Right cardiac atrium (tissue), 5 donors: ENCODE results near the gene C1S. TPM values are rescaled to one million over a fixed set of nuclear protein-coding genes. Genes with fewer than 3 reads are reported as not detected.

Experiments
- ATAC-seq, 2 donors: fragments of 200-7000 bp; cut with Tn5 transposase; one replicate each; pipeline versions ENCODE4 v1.8.0 to v1.9.1; 2020; ENCODE audit warnings: moderate library complexity in 2 of 2, mild to moderate bottlenecking in 1 of 2
- DNase-seq, 3 donors: peaks; one replicate each; pipeline ENCODE4 v3.0.0-alpha.2; 2020
- H3K27ac ChIP-seq: one replicate; pipeline ENCODE4 v1.5.1; 2013; ENCODE audit warnings: mild to moderate bottlenecking, low read length, control low read depth, moderate library complexity
- H3K27me3 ChIP-seq: one replicate; pipeline ENCODE4 v1.6.1; 2013; ENCODE audit not compliant: control insufficient read depth, insufficient read depth
- H3K4me1 ChIP-seq: one replicate; pipeline ENCODE4 v1.6.1; 2013; ENCODE audit warnings: low read length; ENCODE audit not compliant: control insufficient read depth, insufficient read depth
- H3K4me3 ChIP-seq: one replicate; pipeline ENCODE4 v1.5.1; 2013; ENCODE audit warnings: low read length, control low read depth
- H3K9me3 ChIP-seq: one replicate; pipeline ENCODE4 v1.6.1; 2013; ENCODE audit warnings: low read length; ENCODE audit not compliant: control insufficient read depth
- WGBS: extraction: QIAGEN DNeasy Blood & Tissue Kit; methylation state at CpG from one replicate; pipeline ENCODE4 v1.1.7; 2013; 5-methylcytosine and 5-hydroxymethylcytosine counted together
- intact Hi-C, 4 donors: fragments of 100-400 bp; cut with DNase I; formaldehyde crosslinking; loops; one replicate each; pipeline versions ENCODE4 v1.11.0 to v1.14.0; 2022 to 2023
- polyA plus RNA-seq: library from polyadenylated mRNA; stranded (reverse); fragments of 200-250 nt; gene quantifications from one replicate; pipeline ENCODE4 v1.2.3, GENCODE V29; 2013
- total RNA-seq, 4 donors: library from RNA; stranded (reverse); fragmentation: NEBNext Ultra II Directional; extraction: Animal tissue kit (Norgen Biotek cat#: 25700); gene quantifications; one replicate each; pipeline ENCODE4 v1.2.1, GENCODE V29; 2021
- donor health status: healthy with polysubstance abuse.
- donor health status: DM: no; HTN: yes; CAD: no.
- donor health status: DM: no; HTN: no; CAD: no.
- donor health status: DM: no; HTN: yes; CAD: no; lungs with severe emphysema.
- donor health status: DM: yes; HTN: yes; CAD: no.

C1S gene
- total and polyA plus RNA-seq, 5 donors, result 126 to 288 (median 232) TPM

- 73% methylated on average over 8 of the region's 8 CpGs for WGBS
- no peak for ATAC-seq
- Histone ChIP-seq H3K9me3 (no peaks in the 10 kb centered on the region), H3K27ac (no peak overlapping the region), H3K4me3 (no peak overlapping the region), H3K4me1 (no peaks in the 10 kb centered on the region), H3K27me3 (no peaks in the 10 kb centered on the region)
- DNase-seq, result no peak
- intact Hi-C loops, result no loop called here
These were observed 32.5 kb downstream of the C1S start for GRCh38 chr12:7092986-7093460.

- no peaks in the 10 kb centered on the region for H3K4me1 ChIP-seq
- intact Hi-C loops, result no loop called here
- WGBS, result 66% methylated on average over 5 of the region's 5 CpGs
- H3K27ac ChIP-seq, result no peak overlapping the region
- DNase-seq, result no peak
- H3K4me3 ChIP-seq, result no peak overlapping the region
- no peaks in the 10 kb centered on the region for H3K9me3 ChIP-seq
- no peak for ATAC-seq
- H3K27me3 ChIP-seq, result no peaks in the 10 kb centered on the region
These were observed 33.0 kb downstream of the C1S start for GRCh38 chr12:7093486-7093885.

- DNase-seq (no peak), ATAC-seq (no peak)
- 72% methylated on average over 10 of the region's 10 CpGs for WGBS
- H3K4me1 ChIP-seq, result no peaks in the 10 kb centered on the region
- H3K4me3 ChIP-seq, result no peak overlapping the region
- H3K27ac ChIP-seq, result no peak overlapping the region
- H3K27me3 ChIP-seq, result no peaks in the 10 kb centered on the region
- H3K9me3 ChIP-seq, result no peaks in the 10 kb centered on the region
- intact Hi-C loops, result no loop called here
These were observed 33.4 kb downstream of the C1S start for GRCh38 chr12:7093892-7094291.

- ATAC-seq (no peak), DNase-seq (no peak)
- Histone ChIP-seq H3K27ac (no peak overlapping the region), H3K9me3 (no peaks in the 10 kb centered on the region), H3K4me3 (no peak overlapping the region), H3K4me1 (no peaks in the 10 kb centered on the region), H3K27me3 (no peaks in the 10 kb centered on the region)
- intact Hi-C loops, result no loop called here
- WGBS, result 83% methylated on average over 26 of the region's 26 CpGs
These were observed 35.8 kb downstream of the C1S start for GRCh38 chr12:7096006-7096932.

- intact Hi-C loops, result no loop called here
- no peak overlapping the region for H3K27ac ChIP-seq
- no peaks in the 10 kb centered on the region for H3K9me3 ChIP-seq
- H3K27me3 ChIP-seq, result no peaks in the 10 kb centered on the region
- no peak overlapping the region for H3K4me3 ChIP-seq
- H3K4me1 ChIP-seq, result no peaks in the 10 kb centered on the region
- DNase-seq, result no peak
- no peak for ATAC-seq
- WGBS, result 84% methylated on average over 19 of the region's 19 CpGs
These were observed 36.5 kb downstream of the C1S start for GRCh38 chr12:7096979-7097378.

GRCh38 chr12:7099290-7099996, 38.9 kb downstream of the C1S start:
- DNase-seq (no peak), ATAC-seq (no peak)
- H3K27ac ChIP-seq, result no peak overlapping the region
- H3K9me3 ChIP-seq, result no peaks in the 10 kb centered on the region
- no peaks in the 10 kb centered on the region for H3K4me1 ChIP-seq
- intact Hi-C loops, result no loop called here
- no peaks in the 10 kb centered on the region for H3K27me3 ChIP-seq
- 87% methylated on average over 9 of the region's 9 CpGs for WGBS
- no peak overlapping the region for H3K4me3 ChIP-seq

GRCh38 chr12:7100239-7100638, 39.7 kb downstream of the C1S start:
- intact Hi-C loops, result loop anchor here in 1 of 4 donors (10.0 kb wide), 1 partner anchor 145 kb away; the partner anchor contains the start of gene PTPN6
- ATAC-seq (no peak), DNase-seq (no peak)
- Histone ChIP-seq H3K27ac (no peak overlapping the region), H3K4me3 (no peak overlapping the region), H3K4me1 (no peaks in the 10 kb centered on the region), H3K9me3 (no peaks in the 10 kb centered on the region), H3K27me3 (no peaks in the 10 kb centered on the region)
- 89% methylated on average over 4 of the region's 4 CpGs for WGBS

- ATAC-seq, result no peak
These were observed 40.7 kb downstream of the C1S start for GRCh38 chr12:7101047-7101693.

GRCh38 chr12:7101694-7102131, 41.2 kb downstream of the C1S start:
- Histone ChIP-seq H3K9me3 (no peaks in the 10 kb centered on the region), H3K4me1 (no peaks in the 10 kb centered on the region), H3K27ac (no peak overlapping the region), H3K4me3 (no peak overlapping the region), H3K27me3 (no peaks in the 10 kb centered on the region)
- intact Hi-C loops, result loop anchor here in 1 of 4 donors (10.0 kb wide), 1 partner anchor 147 kb away; the partner anchor contains the start of gene PTPN6
- ATAC-seq, result peak; percentile 17 to 23
- 62% methylated on average over 10 of the region's 10 CpGs for WGBS
- no peak for DNase-seq

More at GRCh38 chr12:7101047-7101693, 40.7 kb downstream of the C1S start:
- H3K27ac ChIP-seq, result no peak overlapping the region
- H3K9me3 ChIP-seq, result no peaks in the 10 kb centered on the region
- no peaks in the 10 kb centered on the region for H3K4me1 ChIP-seq
- no peak overlapping the region for H3K4me3 ChIP-seq
- WGBS, result 90% methylated on average over 4 of the region's 4 CpGs
- no peak for DNase-seq
- intact Hi-C loops, result loop anchor here in 1 of 4 donors (10.0 kb wide), 1 partner anchor 146 kb away; the partner anchor contains the start of gene PTPN6
- no peaks in the 10 kb centered on the region for H3K27me3 ChIP-seq

GRCh38 chr12:7102582-7102981, 42.1 kb downstream of the C1S start:
- DNase-seq, result no peak
- Histone ChIP-seq H3K27ac (no peak overlapping the region), H3K4me3 (no peak overlapping the region), H3K27me3 (no peaks in the 10 kb centered on the region), H3K9me3 (no peaks in the 10 kb centered on the region), H3K4me1 (no peaks in the 10 kb centered on the region)
- intact Hi-C loops, result loop anchor here in 1 of 4 donors (10.0 kb wide), 1 partner anchor 148 kb away; the partner anchor contains the start of gene PTPN6
- ATAC-seq, result no peak
- WGBS, result 79% methylated on average over 3 of the region's 3 CpGs
